Prostate gland (tissue), 2 donors: ENCODE measurements around the gene CAPN8. TPM values are rescaled to one million over a fixed set of nuclear protein-coding genes. Genes with fewer than 3 reads are reported as not detected.

Source experiments
- DNase-seq: peaks from one replicate; pipeline ENCODE4 v3.0.0-alpha.2; 2019; ENCODE audit warnings: low spot score
- H3K27ac ChIP-seq, 2 donors: fragments of 200-600 bp; sonication (generic); 2 replicates each; pipeline ENCODE4 v1.5.1; 2017 to 2019
- H3K27me3 ChIP-seq: fragments of 200-600 bp; sonication (generic); replicated peaks from 2 replicates; pipeline ENCODE4 v1.5.1; 2019; ENCODE audit not compliant: insufficient read depth
- H3K36me3 ChIP-seq, 2 donors: fragments of 200-600 bp; sonication (generic); 1 replicate in 1 of 2; 2 replicates in 1 of 2; pipeline versions ENCODE4 v1.5.1 to v1.8.1; 2017 to 2019
- H3K4me1 ChIP-seq: fragments of 200-600 bp; sonication (generic); replicated peaks from 2 replicates; pipeline ENCODE4 v1.5.1; 2019
- H3K4me3 ChIP-seq, 2 donors: fragments of 200-600 bp; sonication (generic); 2 replicates each; pipeline ENCODE4 v1.5.1; 2017 to 2019
- H3K9me3 ChIP-seq: fragments of 200-600 bp; sonication (generic); 2 replicates; pipeline ENCODE4 v1.5.1; 2017
- CTCF ChIP-seq, 4 experiments: fragments of 200-600 bp in 2 of 4; fragments of 450-650 bp in 2 of 4; sonication (generic) in 2 of 4; IDR thresholded peaks; 1 replicate in 3 of 4; 2 replicates in 1 of 4; pipeline ENCODE4 v1.5.1; 2016 to 2019; ENCODE audit warnings: antibody characterized with exemption in 4 of 4, mild to moderate bottlenecking in 2 of 4, moderate library complexity in 2 of 4
- POLR2A ChIP-seq: fragments of 450-650 bp; IDR thresholded peaks from one replicate; pipeline ENCODE4 v1.6.1; 2016; ENCODE audit warnings: antibody characterized with exemption, mild to moderate bottlenecking
- POLR2AphosphoS5 ChIP-seq: sonication (generic); formaldehyde crosslinking; IDR thresholded peaks from one replicate; pipeline ENCODE4 v1.6.1; 2017; ENCODE audit warnings: antibody characterized with exemption
- WGBS: methylation state at CpG from one replicate; pipeline ENCODE4 v1.1.5; 2018; 5-methylcytosine and 5-hydroxymethylcytosine counted together
- intact Hi-C: fragments of 100-400 bp; cut with DNase I; formaldehyde crosslinking; loops from one replicate; pipeline ENCODE4 v1.14.2; 2022
- total RNA-seq, 2 donors: library from RNA; depleted of rRNA; stranded (reverse); fragments of >200 nt; gene quantifications; one replicate each; pipeline ENCODE4 v1.1.0, GENCODE V29; 2016

CAPN8 gene
- total RNA-seq, 2 donors from 2014 or later, result 3.0 to 5.6 TPM

DNA sequence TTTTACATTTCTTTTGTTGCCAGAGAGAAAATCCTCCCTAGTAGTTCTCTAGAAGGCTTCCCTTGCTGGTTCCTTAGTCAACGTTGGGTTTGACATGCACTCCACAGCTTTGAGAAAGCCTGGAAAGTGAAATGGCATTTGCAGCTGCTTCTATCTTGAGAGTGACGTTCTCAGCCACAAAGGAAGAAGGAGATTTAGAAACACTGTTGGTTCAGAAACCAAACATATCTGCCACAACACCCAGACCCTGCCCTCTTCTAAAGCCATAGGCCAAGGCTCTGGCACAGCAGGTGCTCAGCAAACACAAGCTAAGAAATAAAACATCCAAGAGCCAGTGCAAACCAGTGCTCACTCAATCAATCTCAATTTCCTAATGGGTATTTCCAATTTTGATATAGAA is 150.9 kb downstream of the CAPN8 start:
- no peak for TF ChIP-seq POLR2A
- TF ChIP-seq POLR2AphosphoS5, result no peak
- no peak for TF ChIP-seq CTCF (IDR thresholded peaks at IDR 0.05)
- DNase-seq, result no peak
- intact Hi-C loops, result no loop called here
- Histone ChIP-seq H3K4me3 (no peak overlapping the region), H3K27me3 (no peaks in the 10 kb centered on the region), H3K27ac (no peak overlapping the region), H3K4me1 (no peaks in the 10 kb centered on the region), H3K36me3 (no peaks in the 10 kb centered on the region), H3K9me3 (no peaks in the 10 kb centered on the region)
- WGBS, result 69% methylated on average over 2 of the region's 2 CpGs

DNA sequence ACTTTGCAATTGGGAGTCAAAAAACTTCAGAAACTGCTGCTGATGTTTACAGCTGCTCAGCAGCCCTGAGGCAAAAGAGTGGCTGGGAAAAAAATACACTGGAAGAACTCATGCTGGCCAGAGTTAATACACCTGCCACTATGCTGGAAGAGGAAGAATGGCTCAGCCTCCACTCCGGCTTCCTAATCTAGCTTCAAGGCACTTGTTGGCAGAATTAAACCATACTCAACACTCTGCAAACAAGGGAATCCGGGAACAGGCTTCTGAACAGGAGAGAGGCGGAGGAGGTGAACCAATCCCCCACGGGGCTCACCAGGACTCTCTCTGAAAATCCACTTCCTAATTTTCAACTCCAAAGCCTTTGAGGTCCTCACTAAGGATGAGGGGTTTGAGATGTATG is 152.2 kb downstream of the CAPN8 start:
- Histone ChIP-seq H3K4me3 (no peak overlapping the region), H3K27ac (no peak overlapping the region), H3K27me3 (no peaks in the 10 kb centered on the region), H3K9me3 (no peaks in the 10 kb centered on the region), H3K4me1 (no peaks in the 10 kb centered on the region), H3K36me3 (no peaks in the 10 kb centered on the region)
- 36% methylated on average over 4 of the region's 4 CpGs for WGBS
- intact Hi-C loops, result no loop called here
- no peak for DNase-seq
- TF ChIP-seq POLR2AphosphoS5 (no peak), POLR2A (no peak), CTCF (IDR thresholded peaks at IDR 0.05) (no peak)

GRCh38 chr1:223512057-223512456 is 153.4 kb downstream of the CAPN8 start:
- Histone ChIP-seq H3K27me3 (no peaks in the 10 kb centered on the region), H3K4me3 (no peak overlapping the region), H3K36me3 (no peaks in the 10 kb centered on the region), H3K9me3 (no peaks in the 10 kb centered on the region), H3K27ac (no peak overlapping the region), H3K4me1 (no peaks in the 10 kb centered on the region)
- intact Hi-C loops, result no loop called here
- 91% methylated on average over 6 of the region's 6 CpGs for WGBS
- DNase-seq, result no peak
- TF ChIP-seq CTCF (IDR thresholded peaks at IDR 0.05) (no peak), POLR2A (no peak), POLR2AphosphoS5 (no peak)

DNA sequence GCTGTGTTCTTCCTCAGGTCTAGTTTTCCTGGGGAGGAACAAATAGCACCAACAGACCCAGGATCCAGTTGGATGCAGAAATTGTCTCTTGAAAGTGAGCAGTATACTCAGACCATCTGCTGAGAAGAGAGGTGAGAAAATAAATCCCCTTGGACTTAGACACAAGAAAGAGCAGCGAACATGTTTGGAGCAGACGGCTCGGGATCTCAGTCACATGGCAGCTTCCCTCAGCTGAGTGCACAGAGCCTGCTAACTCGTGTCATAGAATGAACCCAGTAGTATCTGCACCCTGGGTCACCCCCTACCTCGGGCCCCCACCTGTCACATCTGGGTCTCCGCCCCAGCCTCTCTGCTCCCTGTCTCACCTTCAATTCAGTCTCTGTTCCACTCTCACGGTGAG is 156.7 kb downstream of the CAPN8 start:
- intact Hi-C loops, result no loop called here

More for the DNA sequence above, 156.7 kb downstream of the CAPN8 start:
- 89% methylated on average over 7 of the region's 7 CpGs for WGBS
- no peaks in the 10 kb centered on the region for H3K4me1 ChIP-seq
- no peak for DNase-seq
- no peak overlapping the region for H3K27ac ChIP-seq
- H3K27me3 ChIP-seq, result no peaks in the 10 kb centered on the region
- H3K4me3 ChIP-seq, result no peak overlapping the region
- no peaks in the 10 kb centered on the region for H3K9me3 ChIP-seq
- TF ChIP-seq POLR2AphosphoS5, result no peak
- no peak for TF ChIP-seq POLR2A
- TF ChIP-seq CTCF (IDR thresholded peaks at IDR 0.05), result no peak
- H3K36me3 ChIP-seq, result no peaks in the 10 kb centered on the region
